Measurements from ENCODE around the gene MRGPRE. TPM values are rescaled to one million over a fixed set of nuclear protein-coding genes. Genes with fewer than 3 reads are reported as not detected.
A peak's percentile ranks its signal among the peaks of the same experiment; 100 is the strongest.

MRGPRE gene
- total RNA-seq, 1 experiment from 2014 or later: not detected

- peak; percentile 31 for DNase-seq (ENCODE audit: low spot score)
These were observed 35.8 kb downstream of the MRGPRE start for GRCh38 chr11:3196161-3197043.

GRCh38 chr11:3195251-3196160 lies 36.7 kb downstream of the MRGPRE start:
- no peak for DNase-seq (ENCODE audit: low spot score)

- DNase-seq (ENCODE audit: low spot score): no peak
These were observed 38.0 kb downstream of the MRGPRE start for GRCh38 chr11:3194016-3194816.

DNA sequence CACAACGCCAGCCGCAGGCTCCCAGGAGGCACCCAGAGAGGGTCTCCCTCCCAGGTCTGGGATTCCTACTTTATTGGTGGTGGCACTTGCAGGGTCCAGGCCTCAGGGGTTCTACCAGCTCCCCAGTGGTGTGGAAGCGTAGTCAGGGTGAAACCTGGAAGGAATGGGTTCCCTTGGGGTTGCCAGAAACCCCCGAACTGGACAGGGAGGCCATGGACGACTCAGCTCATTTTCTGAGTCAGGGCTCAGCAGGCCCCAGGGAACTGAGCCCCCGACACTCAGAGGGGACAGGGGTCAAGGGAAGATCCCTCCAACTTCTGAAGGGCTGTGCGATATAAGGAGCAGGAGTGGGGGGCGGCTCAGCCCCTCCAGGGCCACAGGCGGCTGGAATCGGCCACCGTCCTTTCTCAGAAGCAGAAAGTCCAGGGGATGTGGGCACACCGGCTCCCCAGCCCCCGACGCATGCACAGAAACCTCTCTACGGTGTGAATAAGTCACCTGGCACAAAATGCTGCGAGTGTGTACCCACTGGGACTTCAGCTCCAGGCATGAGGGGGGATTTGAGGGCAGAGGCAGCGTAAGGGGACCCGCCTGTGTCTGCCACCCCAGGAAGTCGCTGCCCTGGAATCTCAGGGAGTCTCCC lies 38.7 kb downstream of the MRGPRE start:
- no peak for DNase-seq (ENCODE audit: low spot score)

GRCh38 chr11:3192511-3193372 lies 39.5 kb downstream of the MRGPRE start:
- no peak for DNase-seq (ENCODE audit: low spot score)

GRCh38 chr11:3191586-3192324 lies 40.5 kb downstream of the MRGPRE start:
- DNase-seq (ENCODE audit: low spot score): no peak

DNA sequence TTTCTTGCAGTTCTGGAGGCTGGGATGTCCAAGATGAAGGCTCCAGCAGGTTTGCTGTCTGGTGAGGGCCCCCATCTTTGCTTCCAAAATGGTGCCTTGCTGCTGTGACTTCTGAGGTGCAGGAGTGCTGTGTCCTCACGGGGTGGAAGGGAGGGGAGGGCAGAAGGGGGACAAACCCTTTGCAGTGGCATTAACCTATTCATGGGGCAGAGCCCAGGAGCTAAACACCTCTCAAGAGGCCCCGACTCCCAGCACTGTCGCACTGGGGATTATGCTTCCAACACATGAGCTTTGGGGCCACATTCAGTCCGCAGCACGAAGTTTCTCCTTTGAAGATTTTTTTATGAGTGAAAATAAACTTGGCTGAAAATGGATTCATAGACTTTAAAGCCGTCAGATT lies 41.6 kb downstream of the MRGPRE start:
- no peak for DNase-seq (ENCODE audit: low spot score)

DNA sequence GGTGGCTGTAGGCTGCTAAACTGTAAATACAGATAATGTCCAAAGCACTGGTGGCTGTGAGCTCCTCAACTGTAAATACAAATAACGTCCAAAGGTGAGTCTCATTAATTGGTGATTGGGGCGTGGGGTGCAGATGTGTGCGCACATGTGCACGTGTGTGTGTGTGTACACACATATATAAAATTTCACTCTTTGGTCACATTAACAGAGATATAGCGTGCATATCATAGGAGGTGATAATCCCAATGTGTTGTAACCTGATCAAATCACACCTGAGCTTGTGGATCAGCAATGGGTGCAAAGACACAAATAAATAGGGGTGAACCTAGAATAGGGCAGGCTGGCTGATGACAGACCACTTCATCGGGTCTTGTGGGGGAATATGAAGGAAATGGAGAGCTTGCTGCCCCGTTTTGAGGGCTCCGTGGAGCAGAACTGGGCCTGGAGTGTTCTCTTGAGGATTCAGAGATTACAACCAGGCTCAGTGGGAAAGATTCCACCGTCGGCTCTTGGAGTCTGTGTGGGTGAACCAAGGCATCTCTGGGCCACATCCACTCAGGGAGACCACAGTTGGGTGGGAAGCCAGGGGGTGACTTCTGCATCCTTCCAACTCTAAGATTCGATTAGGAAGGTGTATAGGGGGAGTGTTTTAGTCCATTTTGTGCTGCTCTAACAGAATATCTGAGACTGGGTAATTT lies 42.2 kb downstream of the MRGPRE start:
- DNase-seq (ENCODE audit: low spot score): no peak

DNA sequence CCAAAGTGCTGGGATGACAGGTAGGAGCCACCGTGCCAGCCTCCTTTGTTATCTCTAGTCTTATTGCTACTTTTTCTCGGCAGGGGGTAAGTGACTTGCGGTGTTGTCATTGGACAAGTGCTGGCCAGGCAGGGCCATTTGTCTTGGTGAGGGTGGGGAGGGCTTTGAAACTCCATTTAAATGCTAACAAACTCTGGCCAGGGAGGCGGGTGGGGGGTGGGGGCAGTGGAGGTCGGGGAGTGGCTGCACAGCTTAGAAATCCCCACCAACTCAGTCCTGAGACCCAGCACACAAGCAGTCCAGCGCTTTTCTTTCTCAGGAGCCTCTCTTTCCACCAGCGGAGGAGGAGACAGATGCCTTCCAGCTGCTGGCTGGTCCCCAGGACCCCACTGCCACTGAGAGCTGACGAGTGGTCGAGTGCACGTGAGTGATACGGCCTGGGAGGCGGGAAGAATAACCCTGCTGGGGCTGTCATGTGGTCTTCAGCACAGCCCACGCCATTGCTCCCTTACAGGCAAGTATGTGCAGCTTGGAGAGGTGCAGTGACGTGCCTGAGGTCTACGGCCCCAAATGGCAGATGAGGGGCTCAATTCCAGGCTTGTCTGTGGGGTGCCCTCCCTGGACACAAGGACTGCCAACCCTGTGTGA lies 42.9 kb downstream of the MRGPRE start:
- DNase-seq (ENCODE audit: low spot score): no peak

DNA sequence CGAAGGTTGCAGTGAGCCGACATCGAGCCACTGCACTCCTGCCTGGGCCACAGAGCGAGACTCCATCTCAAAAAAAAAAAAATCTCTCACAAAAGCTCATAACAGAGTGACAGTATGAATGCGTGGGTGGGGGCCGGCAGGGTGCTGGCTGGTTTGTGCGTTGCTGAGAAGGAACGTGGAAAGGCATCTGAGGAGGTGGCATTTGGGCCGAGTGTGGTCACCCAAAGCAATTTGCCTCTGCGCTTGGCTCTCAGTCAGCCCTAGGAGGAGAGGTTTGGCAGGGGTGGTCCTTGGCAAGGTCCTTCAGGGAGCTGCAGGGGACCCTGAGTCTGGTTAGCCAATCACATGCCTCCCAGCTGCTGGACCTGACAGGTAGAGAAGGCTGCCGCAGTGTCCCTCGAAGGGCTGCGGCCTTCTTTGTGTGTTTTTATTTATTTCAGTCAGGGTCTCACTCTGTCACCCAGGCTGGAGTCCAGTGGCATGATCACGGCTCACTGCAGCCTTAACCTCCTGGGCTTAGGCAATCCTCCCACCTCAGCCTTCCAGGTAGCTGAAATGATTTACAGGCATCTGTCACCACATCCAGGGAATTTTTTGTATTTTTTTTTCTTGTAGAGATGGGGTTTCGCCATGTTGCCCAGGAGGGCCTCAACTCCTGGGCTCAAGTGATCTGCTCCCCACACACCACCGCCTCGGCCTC lies 43.6 kb downstream of the MRGPRE start:
- no peak for DNase-seq (ENCODE audit: low spot score)

DNA sequence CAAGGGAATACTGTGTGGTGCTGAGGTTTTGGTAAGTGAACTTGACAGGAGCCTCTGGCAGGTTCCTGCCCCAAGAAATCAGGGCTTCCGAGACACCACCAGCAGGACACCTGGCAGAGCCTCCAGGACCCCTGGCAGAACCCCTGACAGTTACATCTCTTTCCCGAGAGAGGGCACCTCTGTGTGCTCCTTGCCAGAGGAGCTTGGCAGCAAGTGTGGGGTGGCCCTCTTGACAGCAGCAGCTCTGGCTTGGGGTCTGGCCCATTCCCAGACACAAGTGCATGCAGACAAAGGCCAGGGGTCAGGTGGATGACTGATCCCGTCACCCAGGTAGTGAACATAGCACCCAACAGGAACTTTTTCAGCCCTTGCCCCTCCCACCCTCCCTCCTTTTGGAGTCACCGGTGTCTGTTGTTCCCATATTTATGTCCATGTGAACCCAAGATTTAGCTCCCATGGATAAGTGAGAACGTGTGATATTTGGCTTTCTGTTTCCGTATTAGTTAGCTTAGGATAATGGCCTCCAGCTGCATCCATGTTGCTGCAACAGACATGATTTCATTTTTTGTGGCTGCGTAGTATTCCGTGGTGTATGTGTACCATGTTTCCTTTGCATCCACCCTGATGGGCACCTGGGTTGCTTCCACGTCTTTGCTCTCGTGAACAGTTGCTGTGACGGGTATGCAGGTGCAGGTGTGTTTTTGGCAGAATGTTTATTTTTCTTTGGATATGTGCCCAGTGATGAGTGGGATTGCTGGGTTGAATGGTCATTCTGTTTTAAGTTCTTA lies 45.9 kb downstream of the MRGPRE start:
- DNase-seq (ENCODE audit: low spot score): no peak

DNA sequence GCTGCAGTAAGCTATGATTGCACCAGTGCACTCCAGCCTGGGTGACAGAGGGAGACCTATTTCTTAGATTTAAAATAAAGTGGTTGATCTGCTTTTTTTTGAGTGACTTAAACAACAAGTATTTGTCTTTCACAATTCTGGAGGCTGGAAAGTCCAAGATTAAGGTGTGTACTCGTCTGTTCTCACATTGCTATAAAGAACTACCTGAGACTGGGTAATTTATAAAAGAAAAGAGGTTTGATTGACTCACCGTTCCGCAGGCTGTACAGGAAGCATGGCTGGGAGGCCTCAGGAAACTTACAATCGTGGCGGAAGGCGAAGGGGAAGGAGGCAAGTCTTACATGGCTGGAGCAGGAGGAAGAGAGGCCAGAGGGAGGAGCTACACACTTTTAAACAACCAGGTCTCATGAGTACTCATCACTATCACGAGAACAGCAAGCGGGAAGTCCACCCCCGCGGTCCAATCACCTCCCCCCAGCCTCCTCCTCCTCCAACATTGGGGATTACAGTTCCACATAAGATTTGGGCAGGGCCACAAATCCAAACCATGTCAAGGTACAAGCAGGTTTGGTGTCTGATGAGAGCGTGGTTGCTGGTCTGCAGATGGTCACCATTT lies 47.4 kb downstream of the MRGPRE start:
- DNase-seq (ENCODE audit: low spot score): no peak

DNA sequence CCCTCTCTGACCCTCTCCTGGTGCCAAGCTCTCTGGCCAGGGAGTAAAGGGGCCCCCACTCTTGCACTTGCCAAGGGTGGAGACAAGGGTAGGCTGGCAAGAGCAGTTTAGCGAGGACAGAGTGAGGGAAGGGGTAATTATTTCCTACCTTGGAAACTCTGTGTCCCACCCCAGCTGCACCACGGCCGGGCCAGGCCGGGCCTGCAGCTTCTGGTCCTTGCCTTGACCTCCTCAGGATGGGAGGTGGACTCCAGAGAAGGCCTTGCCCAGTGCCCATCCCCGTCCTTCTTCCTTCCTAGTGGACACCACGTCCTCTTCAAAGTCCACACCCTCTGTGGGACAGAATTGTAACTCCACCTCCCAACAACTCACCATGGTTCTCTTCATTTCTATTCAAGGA lies 48.7 kb downstream of the MRGPRE start:
- no peak for DNase-seq (ENCODE audit: low spot score)

DNA sequence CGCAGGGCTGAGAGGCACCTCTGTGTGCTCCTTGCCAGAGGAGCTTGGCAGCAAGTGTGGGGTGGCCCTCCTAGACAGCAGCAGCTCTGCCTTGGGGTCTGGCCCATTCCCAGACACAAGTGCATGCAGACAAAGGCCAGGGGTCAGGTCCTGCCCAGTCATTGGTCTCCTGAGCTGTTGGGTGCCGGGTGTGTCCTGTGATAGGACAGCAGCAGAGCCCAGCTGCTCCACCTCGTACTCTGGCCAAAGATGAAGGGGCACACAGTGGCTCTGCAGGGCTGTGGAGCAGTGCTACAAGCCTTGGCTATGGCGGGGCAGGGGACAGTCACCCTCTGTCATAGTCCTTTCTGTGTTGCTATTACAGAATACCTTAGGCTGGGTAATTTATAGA lies 49.8 kb downstream of the MRGPRE start:
- no peak for DNase-seq (ENCODE audit: low spot score)

- no peak for DNase-seq (ENCODE audit: low spot score)
These were observed 50.3 kb downstream of the MRGPRE start for GRCh38 chr11:3181725-3182461.

- no peak for DNase-seq (ENCODE audit: low spot score)
These were observed 51.3 kb downstream of the MRGPRE start for GRCh38 chr11:3180869-3181268.

Data from A172 (cell line).